PFSK-1 (cell line): ENCODE data around the gene CHST10.

Source experiments
- FOXP2 ChIP-seq: optimal IDR thresholded peaks from 2 replicates; pipeline ENCODE3; 2011; ENCODE audit warnings: borderline replicate concordance, control low read depth, inconsistent platforms; ENCODE audit not compliant: insufficient read depth; ENCODE audit errors: extremely low read length, extremely low read depth
- POLR2AphosphoS5 ChIP-seq: IDR thresholded peaks from 2 replicates; pipeline ENCODE4 v1.6.1; 2012; ENCODE audit warnings: low read depth, mild to moderate bottlenecking, control low read depth, low read length, moderate library complexity
- TAF1 ChIP-seq: IDR thresholded peaks from 2 replicates; pipeline ENCODE4 v1.6.1; 2012; ENCODE audit warnings: low read length, control low read depth, borderline replicate concordance; ENCODE audit not compliant: insufficient read depth
- TF ChIP-seq, protein P1 (sequence below), 2 experiments: IDR thresholded peaks; 2 replicates each; pipeline versions ENCODE4 v1.6.1 to v1.8.0; 2011 to 2012; ENCODE audit warnings: low read depth in 2 of 2, low read length in 2 of 2, control low read depth in 1 of 2, inconsistent platforms in 1 of 2, mild to moderate bottlenecking in 1 of 2, moderate library complexity in 1 of 2; ENCODE audit not compliant: insufficient read depth in 1 of 2

- TF ChIP-seq TAF1 (no peak), POLR2AphosphoS5 (no peak), FOXP2 (no peak)
- TF ChIP-seq, protein P1, sequence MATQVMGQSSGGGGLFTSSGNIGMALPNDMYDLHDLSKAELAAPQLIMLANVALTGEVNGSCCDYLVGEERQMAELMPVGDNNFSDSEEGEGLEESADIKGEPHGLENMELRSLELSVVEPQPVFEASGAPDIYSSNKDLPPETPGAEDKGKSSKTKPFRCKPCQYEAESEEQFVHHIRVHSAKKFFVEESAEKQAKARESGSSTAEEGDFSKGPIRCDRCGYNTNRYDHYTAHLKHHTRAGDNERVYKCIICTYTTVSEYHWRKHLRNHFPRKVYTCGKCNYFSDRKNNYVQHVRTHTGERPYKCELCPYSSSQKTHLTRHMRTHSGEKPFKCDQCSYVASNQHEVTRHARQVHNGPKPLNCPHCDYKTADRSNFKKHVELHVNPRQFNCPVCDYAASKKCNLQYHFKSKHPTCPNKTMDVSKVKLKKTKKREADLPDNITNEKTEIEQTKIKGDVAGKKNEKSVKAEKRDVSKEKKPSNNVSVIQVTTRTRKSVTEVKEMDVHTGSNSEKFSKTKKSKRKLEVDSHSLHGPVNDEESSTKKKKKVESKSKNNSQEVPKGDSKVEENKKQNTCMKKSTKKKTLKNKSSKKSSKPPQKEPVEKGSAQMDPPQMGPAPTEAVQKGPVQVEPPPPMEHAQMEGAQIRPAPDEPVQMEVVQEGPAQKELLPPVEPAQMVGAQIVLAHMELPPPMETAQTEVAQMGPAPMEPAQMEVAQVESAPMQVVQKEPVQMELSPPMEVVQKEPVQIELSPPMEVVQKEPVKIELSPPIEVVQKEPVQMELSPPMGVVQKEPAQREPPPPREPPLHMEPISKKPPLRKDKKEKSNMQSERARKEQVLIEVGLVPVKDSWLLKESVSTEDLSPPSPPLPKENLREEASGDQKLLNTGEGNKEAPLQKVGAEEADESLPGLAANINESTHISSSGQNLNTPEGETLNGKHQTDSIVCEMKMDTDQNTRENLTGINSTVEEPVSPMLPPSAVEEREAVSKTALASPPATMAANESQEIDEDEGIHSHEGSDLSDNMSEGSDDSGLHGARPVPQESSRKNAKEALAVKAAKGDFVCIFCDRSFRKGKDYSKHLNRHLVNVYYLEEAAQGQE (IDR thresholded peaks at IDR 0.05; ENCODE audit: insufficient read depth in 1 of 2, low read depth in 2 of 2, low read length in 2 of 2), result no peak
Measured at GRCh38 chr2:100380681-100381080, 36.8 kb downstream of the CHST10 start.
